GM23338 (cell line): Measurements from ENCODE around the gene SERPINE2.

Experiments
- CREB1 ChIP-seq: fragments of 250-450 bp; sonication (Bioruptor Pico); IDR thresholded peaks from 2 replicates; pipeline ENCODE4 v1.5.0; 2020; ENCODE audit warnings: low read depth, mild to moderate bottlenecking, moderate library complexity
- EZH2 ChIP-seq: fragments of 200-600 bp; sonication (generic); IDR thresholded peaks from one replicate; pipeline ENCODE4 v1.8.0; 2017; ENCODE audit warnings: antibody characterized with exemption, mild to moderate bottlenecking, low read depth; ENCODE audit not compliant: unreplicated experiment
- EZH2phosphoT487 ChIP-seq: fragments of 200-600 bp; sonication (generic); IDR thresholded peaks from one replicate; pipeline ENCODE4 v1.8.1; 2018; ENCODE audit warnings: antibody characterized with exemption; ENCODE audit not compliant: unreplicated experiment
- NANOG ChIP-seq: IDR thresholded peaks from 2 replicates; pipeline ENCODE4 v1.6.1; 2016; ENCODE audit warnings: antibody characterized with exemption, borderline replicate concordance
- POLR2AphosphoS5 ChIP-seq: IDR thresholded peaks from 2 replicates; pipeline ENCODE4 v1.6.1; 2016; ENCODE audit warnings: antibody characterized with exemption, low read depth
- REST ChIP-seq: IDR thresholded peaks from one replicate; pipeline ENCODE4 v1.6.1; 2018; ENCODE audit warnings: antibody characterized with exemption; ENCODE audit not compliant: unreplicated experiment
- ZNF331 ChIP-seq: fragments of 250-450 bp; sonication (Bioruptor Pico); IDR thresholded peaks from 2 replicates; pipeline ENCODE4 v1.5.0; 2020; ENCODE audit warnings: low read depth, mild to moderate bottlenecking, moderate library complexity
- TF ChIP-seq, protein P1 (sequence below), 2 experiments: fragments of 200-600 bp in 1 of 2; sonication (generic) in 1 of 2; conservative IDR thresholded peaks; 2 replicates each; pipeline versions ENCODE4 v1.5.1 to v1.6.1; 2016 to 2017; ENCODE audit warnings: antibody characterized with exemption in 2 of 2, low read depth in 2 of 2, mild to moderate bottlenecking in 2 of 2, moderate library complexity in 1 of 2

DNA sequence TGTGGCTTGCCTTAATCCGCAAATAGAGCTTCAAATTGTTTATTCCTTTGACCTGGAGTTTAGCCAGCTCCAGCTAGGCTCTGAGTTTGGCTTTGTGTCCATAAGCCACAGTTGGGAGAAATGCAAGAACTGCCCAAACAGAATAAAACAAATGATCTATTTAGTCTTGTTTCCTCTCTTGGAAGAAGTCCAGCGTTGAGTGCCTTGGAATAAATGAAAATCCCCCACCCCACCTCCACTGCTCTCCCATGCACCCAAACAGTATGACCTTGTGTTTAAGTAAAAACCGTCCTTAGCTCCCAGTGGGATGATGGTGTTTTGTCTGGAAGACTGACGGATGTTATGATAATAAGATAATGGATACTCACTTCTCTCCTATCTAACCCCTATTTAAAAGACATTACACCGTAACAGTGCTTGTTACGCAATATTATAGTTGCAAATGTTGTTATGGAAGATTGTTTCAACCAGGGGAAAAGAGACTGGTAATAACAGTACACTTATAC is 3.2 kb upstream of the SERPINE2 start:
- TF ChIP-seq, protein P1, sequence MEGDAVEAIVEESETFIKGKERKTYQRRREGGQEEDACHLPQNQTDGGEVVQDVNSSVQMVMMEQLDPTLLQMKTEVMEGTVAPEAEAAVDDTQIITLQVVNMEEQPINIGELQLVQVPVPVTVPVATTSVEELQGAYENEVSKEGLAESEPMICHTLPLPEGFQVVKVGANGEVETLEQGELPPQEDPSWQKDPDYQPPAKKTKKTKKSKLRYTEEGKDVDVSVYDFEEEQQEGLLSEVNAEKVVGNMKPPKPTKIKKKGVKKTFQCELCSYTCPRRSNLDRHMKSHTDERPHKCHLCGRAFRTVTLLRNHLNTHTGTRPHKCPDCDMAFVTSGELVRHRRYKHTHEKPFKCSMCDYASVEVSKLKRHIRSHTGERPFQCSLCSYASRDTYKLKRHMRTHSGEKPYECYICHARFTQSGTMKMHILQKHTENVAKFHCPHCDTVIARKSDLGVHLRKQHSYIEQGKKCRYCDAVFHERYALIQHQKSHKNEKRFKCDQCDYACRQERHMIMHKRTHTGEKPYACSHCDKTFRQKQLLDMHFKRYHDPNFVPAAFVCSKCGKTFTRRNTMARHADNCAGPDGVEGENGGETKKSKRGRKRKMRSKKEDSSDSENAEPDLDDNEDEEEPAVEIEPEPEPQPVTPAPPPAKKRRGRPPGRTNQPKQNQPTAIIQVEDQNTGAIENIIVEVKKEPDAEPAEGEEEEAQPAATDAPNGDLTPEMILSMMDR (conservative IDR thresholded peaks at IDR 0.05; ENCODE audit: low read depth in 2 of 2) = no peak
- TF ChIP-seq EZH2 = no peak
- no peak for TF ChIP-seq ZNF331 (CRISPR knock-in tag)
- TF ChIP-seq REST = no peak
- TF ChIP-seq CREB1 (CRISPR knock-in tag) = no peak
- no peak for TF ChIP-seq POLR2AphosphoS5
- no peak for TF ChIP-seq EZH2phosphoT487
- no peak for TF ChIP-seq NANOG
